Stimulated activated CD8-positive, alpha-beta memory T cell treated with anti-CD3 and anti-CD28 coated beads, Interleukin-7, amount 100 ng/mL, for 4 hours (primary cell): ENCODE results near the gene ZNF664.

Experiments
- DNase-seq, 2 donors: peaks; one replicate each; pipeline ENCODE4 v3.0.0-alpha.2; 2020; ENCODE audit warnings: low read depth in 2 of 2

The ZNF664 gene

DNA sequence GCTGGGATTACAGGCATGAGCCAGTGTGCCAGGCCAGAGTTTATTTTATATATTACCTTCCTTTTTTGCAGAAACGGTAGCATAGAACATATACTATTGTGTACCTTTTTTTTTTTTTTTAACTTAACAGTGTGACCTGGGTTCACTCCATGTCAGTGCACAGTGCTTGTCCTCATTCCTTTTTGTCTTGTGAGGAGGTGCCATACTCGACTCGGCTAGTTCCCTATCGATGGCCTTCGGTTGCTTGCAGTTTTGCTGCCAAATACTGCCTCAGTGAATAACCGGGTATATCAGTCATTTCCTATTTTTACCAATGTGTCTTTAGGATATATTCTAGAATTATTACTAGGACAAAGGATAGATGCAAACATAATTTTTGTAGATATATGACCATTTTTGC, 36.8 kb downstream of the ZNF664 start:
- no peak for DNase-seq

DNA sequence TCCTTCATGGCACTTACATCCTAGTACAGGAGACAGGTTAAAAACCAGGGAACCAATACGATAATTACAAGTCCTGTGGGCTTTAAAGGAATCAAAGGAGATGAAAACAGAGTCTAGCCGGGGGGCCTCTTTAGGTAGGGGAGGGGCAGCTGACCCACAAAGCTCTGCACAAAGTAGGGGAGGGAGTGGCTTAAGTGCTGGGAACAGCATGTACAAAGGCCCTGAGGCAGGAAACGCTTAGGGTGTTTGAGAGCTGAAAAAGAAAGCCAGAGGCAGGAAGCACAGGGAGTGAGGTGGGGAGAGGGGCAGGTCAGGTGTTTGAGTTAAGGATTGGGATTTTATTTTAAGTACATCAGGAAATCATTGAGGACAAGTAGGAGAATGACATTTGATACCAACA, 37.7 kb downstream of the ZNF664 start:
- no peak for DNase-seq

DNA sequence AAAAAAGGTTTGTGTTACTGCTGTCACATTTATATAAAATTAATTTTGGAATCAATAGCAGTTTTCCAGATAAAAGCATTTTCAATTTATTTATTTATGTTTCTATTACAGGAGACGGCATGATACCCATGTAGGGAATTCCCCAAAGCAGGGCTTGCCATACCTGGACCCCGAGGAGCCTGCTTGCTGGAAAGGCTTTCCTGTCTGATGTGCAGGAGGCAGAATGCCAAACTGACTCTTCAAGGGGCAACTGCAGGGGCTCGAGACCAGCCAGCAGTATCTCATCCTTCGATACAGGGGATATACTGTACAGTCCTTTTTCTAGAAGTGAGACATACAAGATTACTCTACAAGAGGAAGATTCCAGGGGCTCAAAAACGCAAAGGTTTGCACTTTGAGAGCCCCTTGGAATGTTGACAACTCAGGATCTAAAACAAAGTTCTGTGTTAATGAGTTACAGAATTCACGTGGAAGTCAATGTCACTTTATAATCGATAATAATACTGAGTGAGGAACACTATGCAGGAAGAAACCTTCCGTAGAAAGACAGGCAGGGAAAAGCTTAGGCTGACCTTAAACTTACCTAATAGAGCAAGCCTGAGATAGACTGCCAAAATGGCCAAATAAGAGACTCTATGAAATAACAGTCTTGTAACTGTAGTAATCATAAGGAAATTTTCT, 38.6 kb downstream of the ZNF664 start:
- no peak for DNase-seq

DNA sequence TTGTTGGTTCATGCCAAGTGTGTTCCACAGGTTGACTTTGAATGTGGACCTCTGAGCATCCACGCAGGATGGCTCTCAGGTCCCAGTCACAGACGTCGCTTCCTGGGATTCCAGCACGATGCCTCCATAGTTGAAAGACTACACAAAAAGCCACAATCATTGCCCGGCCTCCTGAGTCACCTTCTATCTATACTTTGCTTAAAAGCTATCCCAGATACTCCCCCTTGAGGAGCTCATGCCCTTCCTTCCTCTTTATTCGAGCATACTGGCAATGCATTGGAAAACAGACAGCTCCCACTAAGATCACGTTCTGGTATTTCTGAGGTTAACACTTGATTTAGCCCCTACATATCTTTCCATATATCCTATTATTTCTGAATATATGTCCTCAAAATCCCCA, 40.1 kb downstream of the ZNF664 start:
- no peak for DNase-seq

DNA sequence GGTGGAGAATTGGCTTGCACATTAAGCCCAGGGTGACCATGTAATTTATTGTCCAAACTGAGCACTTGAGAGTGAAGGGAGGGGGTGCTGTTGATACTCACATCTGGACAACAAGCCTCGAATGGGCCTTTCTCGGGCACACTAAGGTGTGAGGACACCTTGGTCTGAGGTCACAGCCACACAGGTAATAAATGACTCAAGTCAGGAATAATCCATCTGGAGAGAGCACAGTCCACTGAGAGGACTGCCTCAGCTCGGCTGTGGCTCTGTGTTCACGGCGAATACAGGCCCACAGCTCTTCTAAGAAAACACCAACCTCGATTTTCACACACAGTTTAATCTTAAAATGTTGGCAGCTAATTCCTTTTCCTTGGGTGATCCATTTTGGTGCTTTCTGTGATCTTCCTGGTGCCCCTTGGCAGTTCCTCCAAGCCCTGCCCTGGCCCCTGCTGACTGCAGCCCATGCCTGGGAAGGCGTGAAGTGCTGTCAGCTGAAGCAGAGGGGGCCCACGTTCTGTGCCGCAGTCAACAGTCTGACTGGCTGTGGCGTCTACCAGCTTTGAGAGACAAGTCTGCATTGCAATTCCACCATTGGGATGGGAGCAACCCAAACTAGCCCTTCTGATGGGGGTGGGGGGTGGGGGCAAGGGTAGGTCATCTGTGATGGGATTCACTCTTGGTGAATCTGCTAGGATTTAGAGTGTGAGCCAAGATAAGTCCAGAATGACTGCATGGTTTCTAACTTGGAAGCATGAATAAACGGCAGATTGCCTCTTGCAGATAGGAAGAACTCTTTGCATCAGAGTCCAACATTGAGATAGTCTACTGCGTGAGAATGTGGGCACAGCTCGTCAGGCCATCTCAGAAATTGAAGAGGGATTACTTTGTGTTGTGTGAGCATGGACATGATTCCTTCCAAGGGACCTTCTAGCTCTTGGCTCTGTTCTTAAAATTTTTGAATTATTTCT, 42.8 kb downstream of the ZNF664 start:
- DNase-seq: no peak

DNA sequence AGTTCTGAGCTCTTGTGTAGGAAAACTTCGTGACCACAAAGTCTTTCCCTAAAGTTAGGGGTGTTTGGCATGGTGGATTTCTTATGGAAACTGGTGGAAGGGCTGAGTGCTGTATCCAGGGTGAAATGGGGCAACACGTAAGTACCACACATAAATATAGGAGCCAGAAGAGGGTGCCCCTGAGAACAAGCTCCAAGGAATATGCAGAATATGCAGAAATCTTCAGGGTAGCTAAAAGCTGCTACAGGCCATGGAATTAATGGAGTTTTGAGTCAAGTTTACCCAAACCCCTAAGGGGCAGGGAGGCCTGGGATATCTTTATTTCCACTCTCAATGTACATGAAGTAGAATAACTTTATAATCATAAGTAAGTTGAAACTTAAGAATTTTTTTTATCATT, 44.0 kb downstream of the ZNF664 start:
- DNase-seq: no peak

DNA sequence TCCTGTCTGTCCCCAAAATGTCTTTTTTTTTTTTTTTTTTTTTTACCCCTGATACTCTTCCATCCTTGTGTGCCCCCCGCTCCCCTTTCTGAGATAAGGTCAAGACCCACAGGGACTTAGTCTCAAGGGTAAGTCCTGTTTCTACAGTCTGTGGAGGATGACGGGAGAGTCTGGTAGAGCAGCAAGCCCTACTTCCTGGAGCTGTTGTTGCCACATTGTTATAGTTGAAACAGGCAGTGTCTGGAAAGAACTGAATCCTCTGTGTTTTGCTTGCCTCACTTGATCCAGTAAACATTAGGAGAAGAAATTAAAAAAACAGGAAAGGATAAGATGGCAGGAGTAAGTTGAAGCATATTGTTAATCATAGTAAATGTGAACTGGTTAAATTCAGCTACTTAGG, 45.5 kb downstream of the ZNF664 start:
- DNase-seq: no peak

DNA sequence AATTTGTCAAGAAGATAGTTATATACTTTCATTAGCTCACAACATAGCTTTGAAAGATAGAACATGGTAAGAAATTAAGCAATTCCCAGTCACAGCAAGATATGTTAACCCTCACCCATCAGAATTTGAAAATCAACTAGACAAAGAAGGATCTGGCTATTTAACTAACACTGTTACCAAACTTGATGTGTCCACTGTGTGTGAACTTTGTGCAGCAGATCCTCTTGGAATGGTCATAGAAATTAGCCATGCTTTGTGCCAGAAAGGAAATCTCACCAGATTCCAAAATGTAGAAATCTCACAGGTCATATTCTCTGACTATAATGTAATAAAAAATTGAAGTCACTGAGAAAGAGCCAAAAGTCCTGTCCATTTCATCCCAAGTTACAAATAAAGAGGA, 46.1 kb downstream of the ZNF664 start:
- no peak for DNase-seq

DNA sequence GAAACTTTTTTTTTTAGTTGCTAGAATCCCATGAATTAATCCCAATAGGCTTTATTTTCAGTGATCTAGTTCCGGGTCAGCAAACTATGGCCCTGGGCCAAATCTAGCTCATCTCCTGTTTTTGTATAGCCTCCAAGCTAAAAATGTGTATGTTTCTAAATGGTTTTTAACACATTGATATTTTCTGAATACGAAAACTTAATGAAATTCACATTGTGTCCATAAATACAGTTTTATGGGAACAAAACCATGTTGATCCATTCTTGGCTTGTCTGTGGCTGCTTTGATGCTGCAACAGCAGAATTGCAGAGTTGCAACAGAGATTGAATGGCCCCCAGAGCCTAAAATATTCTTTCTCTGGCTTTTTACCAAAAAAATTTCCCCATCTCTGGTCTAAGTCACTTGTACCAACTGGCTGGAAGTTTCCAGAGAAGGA, 47.5 kb downstream of the ZNF664 start:
- no peak for DNase-seq

DNA sequence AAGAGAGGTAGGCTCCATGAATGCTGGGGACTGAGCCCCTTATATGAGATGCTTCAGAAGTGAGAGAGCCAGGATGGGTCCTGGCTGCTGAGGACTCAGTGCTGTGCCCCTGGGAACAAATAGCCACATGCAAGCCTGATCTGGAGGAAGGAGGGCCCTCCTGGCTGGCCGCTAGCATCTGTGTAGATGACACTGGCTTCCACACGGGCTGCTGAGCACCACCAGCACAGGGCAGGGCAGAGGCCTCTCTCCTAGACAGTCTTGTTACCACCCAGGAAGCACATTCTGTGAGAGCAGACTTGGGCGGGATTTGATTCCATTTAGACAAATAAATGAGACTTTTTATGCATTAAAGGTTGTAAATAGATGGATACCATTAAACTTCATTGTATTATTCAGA, 48.0 kb downstream of the ZNF664 start:
- no peak for DNase-seq

DNA sequence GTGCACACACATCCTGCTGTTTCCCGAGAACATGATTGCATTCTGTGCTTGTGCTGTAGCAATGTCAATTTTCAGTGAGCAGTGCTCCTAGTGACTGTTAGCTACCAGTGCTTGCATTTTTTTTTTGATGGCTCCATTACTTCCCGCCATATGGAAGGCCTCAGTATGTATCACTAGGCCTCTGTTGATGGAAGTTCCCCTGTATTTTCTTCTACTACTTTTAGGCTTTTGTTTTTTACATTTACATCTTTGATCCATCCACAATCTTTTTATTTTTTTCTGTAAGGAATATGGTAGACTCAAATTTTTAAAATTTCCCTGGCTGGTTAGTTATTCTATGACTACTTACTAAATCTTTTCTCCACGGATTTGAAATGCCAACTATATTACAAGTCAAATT, 49.1 kb downstream of the ZNF664 start:
- no peak for DNase-seq

DNA sequence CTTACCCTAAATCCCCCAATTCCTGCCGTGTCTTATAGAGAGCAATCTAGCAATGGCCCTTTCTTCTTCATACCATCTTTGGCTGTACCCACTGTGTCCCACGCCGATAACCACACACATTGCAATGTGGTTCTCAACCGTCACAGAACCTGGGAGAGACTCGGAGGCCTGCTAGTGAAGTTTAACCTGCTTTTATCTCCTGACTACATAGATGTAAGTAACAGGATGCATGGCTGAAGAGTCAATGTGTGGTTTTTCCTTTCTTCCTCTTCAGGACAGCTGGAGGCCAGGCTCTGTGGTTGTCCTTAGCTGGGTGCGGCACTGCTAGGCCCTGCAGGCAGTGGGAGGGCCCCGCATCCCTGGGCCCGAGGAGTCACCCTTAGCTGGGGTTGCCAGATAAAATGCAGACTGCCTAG, 51.3 kb downstream of the ZNF664 start:
- DNase-seq: no peak

DNA sequence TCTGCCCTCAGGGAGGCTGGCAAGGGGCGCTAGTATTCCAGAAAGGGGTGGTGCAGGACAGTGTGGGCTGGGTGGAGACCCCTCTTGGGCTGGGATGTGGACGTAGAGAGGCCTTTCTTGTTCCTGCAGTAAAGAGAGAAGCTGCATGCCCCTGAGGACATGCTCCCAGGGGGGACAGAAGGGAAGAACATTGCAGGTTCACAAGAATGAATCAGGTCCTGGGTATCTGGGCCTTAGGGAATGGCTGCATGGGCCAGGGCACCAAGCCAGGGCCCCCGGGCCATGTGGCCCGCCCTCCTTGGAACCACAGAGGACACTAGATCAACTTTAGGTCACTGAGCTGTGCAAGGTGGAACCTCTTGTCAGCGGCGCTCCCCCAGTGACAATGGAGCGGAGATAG, 51.8 kb downstream of the ZNF664 start:
- no peak for DNase-seq

DNA sequence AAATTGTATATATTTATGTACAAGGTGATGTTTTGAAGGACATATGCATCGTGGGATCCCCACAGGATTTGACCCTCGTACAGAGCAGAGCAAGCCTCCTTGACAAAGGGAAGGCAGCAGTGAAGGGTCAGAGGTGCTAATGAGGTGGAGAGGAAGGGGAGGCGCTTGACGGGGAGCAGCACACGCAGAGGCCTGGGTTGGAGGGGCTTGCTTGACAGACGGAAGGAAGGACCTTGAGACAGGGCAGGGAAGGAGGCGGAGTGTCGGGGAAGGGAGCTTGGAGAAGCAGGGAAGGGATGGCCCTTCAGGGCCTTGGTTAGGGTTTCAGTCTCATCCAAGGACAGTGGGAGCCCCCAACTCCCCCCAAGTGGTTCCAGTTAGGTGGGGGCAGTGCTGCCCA, 52.6 kb downstream of the ZNF664 start:
- DNase-seq: no peak

DNA sequence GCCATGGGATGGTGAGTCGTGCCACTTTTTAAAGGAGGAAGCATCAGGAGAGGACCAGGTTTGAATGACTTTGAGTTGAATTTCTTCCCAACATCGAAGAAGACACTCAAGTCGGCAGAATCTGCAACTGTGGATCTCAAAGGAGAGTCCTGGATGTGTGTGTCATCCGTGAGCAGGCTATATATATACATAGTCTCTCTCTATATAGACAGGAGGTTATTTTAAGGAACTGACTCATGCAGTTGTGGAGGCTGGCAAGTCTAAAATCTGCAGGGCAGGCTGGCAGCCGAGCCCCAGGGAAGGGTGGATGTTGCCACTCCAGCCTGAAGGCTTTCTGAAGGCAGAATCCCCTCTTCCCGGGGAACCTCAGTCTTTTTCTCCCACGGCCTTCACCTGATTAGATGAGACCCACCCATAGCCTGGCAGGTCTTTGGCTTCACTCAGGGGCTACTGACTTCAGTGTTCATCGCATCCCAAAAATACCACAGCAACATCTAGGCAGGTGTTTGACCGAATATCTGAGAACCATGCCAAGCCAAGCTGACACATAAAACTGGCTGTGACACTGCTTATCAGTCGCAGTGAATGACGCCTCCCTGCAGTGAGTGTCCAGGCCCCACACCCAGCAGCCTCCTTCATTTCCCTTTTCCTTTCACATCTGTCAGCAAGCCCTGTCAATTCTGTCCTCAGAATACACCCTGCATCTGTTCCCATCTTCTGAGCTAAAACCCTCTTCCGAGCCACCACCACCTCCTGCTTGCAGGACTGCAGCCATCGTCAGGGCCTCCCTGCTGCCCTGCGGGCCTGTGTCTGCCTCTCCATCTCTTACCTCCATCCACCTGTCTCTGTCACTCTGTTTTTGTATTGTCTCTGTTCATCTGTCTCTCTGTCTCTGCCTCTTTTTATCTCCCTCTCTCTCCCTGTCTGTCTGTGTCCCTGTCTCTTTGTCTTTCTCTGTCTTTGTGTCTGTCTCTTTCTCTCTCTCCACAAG, 54.0 kb downstream of the ZNF664 start:
- no peak for DNase-seq

DNA sequence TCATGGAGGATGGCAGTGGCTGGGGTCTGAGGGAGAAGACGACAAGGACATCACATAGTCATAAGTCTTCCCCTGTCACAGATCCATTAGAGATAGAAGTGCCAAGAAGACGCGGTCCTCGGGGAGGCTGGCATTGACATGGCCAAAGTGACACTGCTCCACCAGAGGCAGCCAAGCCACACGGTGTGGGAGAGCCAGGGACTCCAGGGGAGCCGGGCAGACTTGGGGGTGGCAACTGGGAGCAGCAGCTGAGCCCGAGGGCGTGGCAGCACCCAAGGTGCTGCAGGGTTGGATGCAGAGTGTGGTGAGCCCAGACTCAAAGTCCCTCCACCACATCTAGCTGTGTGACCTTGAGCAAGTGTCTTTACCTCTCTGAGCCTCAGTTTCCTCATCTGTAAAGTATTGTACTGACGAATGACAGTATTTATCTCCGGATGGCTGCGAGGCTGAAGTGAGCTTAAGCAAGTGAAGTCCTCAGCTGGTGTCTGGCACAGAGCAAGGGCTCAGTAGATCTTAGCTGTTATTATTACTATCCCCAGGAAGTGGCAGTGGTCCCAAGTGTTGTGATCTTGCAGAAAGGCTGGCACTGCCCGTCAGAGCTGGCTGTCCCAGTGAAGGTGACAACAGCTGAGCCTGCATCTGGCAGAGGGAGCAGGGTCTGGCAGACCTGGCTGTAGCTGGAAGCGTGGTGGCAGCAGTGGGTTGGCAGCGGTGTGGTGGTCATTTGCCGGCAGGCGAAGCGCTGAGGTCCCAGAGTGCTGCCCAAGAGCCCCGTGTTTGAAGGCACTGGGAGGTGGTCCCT, 54.9 kb downstream of the ZNF664 start:
- DNase-seq: no peak

DNA sequence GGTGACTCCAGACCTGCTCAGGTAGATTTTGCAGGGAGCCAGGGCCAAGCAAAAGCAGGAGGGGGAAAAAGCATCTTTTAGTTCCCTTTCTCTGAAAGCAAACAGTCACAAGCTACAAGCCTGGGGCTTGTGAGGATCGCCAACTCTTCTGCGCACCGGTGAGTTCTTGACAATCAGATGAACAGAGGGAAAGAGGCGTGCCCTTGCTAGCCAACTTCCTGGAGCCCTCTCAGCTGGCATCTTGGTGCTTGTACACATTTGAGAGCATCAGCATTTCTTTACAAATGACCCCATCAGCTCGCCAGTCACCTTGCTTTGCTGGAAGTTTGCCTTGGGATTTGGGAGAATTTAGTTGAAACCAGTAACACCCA, 55.5 kb downstream of the ZNF664 start:
- no peak for DNase-seq

DNA sequence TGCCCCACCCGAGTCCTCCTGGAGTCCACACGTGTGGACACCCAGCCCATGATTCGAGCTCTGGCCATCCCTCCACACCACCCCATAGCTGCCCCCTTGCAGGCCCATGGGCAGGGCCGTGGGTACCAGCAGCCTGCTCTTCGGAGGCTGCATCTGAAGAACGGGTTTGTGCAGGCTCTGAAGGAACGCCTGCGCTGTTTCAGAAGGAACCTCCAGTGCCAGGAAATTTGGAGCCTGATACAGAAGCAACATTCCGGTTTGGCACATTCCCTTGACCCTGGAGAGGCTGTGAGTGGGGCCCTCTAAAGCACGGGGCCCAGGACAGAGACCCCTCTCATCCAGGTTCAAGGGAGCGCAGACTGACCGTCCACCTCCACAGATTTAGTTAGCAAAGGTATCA, 57.0 kb downstream of the ZNF664 start:
- DNase-seq: no peak

DNA sequence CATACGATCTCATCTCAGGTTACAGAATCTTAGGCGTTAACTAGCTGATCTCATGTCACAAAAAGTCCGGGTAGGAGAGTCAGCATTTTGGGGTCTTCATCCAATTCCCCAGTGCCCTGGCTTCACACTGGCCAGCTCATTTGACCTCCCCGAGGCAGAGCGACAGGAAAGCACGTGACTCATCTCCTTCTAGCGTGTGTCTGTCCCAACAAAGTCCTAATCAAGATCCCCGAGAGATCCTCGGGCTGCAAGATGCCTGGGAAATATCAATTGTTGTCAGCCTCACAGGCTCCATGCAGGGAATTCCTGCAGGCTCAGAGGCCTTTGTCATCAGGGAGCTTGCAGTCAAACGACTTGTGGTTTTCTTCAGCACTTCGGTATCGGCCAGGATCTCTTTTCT, 57.5 kb downstream of the ZNF664 start:
- no peak for DNase-seq

DNA sequence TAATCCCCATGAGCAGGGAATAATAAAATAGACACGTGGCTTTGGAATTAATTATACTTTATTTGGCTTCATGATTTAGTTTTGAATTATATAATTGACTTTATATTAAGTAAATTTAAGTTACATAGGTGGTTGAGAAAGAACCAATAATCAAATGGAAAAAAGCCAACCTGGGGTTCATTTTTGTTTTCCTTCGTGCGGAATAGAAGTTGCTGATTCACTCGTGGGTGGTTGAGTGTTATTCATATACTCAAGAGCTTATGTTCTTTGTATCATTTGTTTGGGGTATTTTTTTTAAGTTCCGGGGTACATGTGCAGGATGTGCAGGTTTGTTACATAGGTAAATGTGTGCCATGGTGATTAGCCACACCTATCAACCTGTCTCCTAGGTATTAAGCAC, 58.0 kb downstream of the ZNF664 start:
- DNase-seq: no peak

DNA sequence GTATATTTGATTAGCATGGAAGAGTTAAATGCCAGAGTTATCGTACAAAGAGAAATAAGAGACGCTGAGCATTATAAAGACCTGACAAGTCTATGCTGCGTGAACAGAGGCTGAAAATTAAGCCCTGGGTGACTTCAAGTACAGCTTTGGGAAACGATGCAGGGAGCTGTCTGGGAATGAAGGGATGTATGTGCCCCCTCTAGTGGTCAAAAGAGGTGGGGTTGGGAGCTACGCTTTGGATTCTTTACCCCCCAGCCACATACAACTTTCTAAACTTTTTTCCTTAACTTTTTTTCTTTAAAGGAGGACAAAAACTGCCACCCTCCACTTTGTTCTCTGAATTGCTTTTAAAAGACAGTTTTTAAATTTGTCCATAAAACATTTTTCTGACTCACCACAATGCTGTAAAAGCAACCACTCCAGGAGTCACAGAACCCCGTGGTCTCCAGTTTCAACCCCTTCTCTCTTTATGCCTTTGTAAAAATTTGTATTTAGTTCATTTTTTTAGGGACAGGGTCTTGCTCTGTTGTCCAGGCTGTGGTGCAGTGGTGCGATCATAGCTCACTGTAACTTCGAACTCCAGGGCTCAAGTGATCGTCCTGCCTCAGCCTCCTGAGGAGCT, 59.4 kb downstream of the ZNF664 start:
- DNase-seq: no peak
